GM13976 (cell line): Measurements from ENCODE around the gene CAV3.

Experiments used
- DNase-seq: peaks from one replicate; pipeline ENCODE4 v3.0.0; 2012; ENCODE audit warnings: low spot score
- CTCF ChIP-seq: IDR thresholded peaks from 2 replicates; pipeline ENCODE4 v1.5.1; 2012; ENCODE audit warnings: borderline replicate concordance, mild to moderate bottlenecking; ENCODE audit not compliant: insufficient read depth; ENCODE audit errors: extremely low read depth, missing control alignments, control extremely low read depth
- in situ Hi-C: fragments of 300-500 bp; cut with MboI; formaldehyde crosslinking; loops from one replicate; pipeline ENCODE4 v1.12.0; 2022; ENCODE audit warnings: low sequenced_read_pairs, mixed read lengths, inconsistent platforms; ENCODE audit not compliant: unreplicated experiment

Gene CAV3

GRCh38 chr3:8790529-8790928 is 56.9 kb downstream of the CAV3 start:
- no peak for TF ChIP-seq CTCF
- in situ Hi-C loops = no loop called here
- no peak for DNase-seq

- no peak for TF ChIP-seq CTCF
- no peak for DNase-seq
- in situ Hi-C loops = no loop called here
Observed at GRCh38 chr3:8793242-8793641, 59.6 kb downstream of the CAV3 start.

- in situ Hi-C loops = no loop called here
- no peak for DNase-seq
- no peak for TF ChIP-seq CTCF
Observed at GRCh38 chr3:8794247-8794646, 60.6 kb downstream of the CAV3 start.
